PFSK-1 (cell line): ENCODE data around the gene CAMSAP1.

Experiments used
- FOXP2 ChIP-seq: optimal IDR thresholded peaks from 2 replicates; pipeline ENCODE3; 2011; ENCODE audit warnings: borderline replicate concordance, control low read depth, inconsistent platforms; ENCODE audit not compliant: insufficient read depth; ENCODE audit errors: extremely low read length, extremely low read depth
- POLR2AphosphoS5 ChIP-seq: IDR thresholded peaks from 2 replicates; pipeline ENCODE4 v1.6.1; 2012; ENCODE audit warnings: low read depth, mild to moderate bottlenecking, control low read depth, low read length, moderate library complexity
- SIN3A ChIP-seq: IDR thresholded peaks from 2 replicates; pipeline ENCODE4 v1.6.1; 2012; ENCODE audit warnings: mild to moderate bottlenecking, low read length, moderate library complexity, borderline replicate concordance; ENCODE audit not compliant: insufficient read depth
- TAF1 ChIP-seq: IDR thresholded peaks from 2 replicates; pipeline ENCODE4 v1.6.1; 2012; ENCODE audit warnings: low read length, control low read depth, borderline replicate concordance; ENCODE audit not compliant: insufficient read depth
- TF ChIP-seq, protein P1 (sequence below), 2 experiments: IDR thresholded peaks; 2 replicates each; pipeline versions ENCODE4 v1.6.1 to v1.8.0; 2011 to 2012; ENCODE audit warnings: low read depth in 2 of 2, low read length in 2 of 2, control low read depth in 1 of 2, inconsistent platforms in 1 of 2, mild to moderate bottlenecking in 1 of 2, moderate library complexity in 1 of 2; ENCODE audit not compliant: insufficient read depth in 1 of 2

Gene CAMSAP1

DNA sequence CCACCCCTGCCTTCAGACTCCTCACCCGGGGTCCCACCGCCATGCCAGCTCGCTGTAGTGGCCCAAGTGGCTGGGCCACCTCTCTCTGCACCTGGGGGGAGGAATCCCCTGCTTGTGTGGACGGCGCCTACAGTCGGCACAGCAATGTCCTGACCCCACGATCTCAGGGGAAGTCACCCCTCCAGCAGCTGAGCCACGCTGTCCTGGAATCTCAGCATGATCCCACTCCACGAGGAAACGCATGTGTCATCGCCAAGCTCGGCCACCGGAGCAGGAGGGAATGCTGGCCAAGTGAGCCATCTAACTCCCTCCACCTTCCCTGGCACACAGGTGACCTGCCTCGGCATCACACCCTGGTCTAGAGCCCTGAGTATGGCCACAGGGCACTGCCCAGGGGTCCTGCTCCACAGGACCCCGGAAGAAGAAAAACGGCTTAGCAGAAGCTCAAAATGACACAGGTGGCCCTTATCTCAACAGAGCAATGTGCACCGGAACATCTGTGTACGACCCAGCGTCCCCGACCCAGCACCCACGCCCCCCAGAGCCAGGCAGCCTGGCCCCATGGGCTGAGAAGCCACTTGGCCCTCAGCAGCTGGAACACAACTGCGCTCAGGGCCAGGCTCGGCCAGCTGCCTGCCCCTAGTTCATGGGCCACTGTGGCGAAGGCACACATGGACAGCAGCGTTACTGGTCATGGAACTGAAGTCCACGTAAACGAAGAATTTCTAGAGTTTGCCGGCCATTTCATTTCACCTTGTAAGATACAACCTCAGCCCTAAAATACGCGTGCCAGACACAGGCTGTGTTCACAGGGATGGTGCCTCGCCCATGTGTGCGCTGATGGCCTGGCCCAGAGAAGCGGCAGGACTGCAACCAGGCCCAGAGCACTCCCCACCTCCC is 23.4 kb upstream of the CAMSAP1 start:
- no peak for TF ChIP-seq SIN3A
- TF ChIP-seq, protein P1, sequence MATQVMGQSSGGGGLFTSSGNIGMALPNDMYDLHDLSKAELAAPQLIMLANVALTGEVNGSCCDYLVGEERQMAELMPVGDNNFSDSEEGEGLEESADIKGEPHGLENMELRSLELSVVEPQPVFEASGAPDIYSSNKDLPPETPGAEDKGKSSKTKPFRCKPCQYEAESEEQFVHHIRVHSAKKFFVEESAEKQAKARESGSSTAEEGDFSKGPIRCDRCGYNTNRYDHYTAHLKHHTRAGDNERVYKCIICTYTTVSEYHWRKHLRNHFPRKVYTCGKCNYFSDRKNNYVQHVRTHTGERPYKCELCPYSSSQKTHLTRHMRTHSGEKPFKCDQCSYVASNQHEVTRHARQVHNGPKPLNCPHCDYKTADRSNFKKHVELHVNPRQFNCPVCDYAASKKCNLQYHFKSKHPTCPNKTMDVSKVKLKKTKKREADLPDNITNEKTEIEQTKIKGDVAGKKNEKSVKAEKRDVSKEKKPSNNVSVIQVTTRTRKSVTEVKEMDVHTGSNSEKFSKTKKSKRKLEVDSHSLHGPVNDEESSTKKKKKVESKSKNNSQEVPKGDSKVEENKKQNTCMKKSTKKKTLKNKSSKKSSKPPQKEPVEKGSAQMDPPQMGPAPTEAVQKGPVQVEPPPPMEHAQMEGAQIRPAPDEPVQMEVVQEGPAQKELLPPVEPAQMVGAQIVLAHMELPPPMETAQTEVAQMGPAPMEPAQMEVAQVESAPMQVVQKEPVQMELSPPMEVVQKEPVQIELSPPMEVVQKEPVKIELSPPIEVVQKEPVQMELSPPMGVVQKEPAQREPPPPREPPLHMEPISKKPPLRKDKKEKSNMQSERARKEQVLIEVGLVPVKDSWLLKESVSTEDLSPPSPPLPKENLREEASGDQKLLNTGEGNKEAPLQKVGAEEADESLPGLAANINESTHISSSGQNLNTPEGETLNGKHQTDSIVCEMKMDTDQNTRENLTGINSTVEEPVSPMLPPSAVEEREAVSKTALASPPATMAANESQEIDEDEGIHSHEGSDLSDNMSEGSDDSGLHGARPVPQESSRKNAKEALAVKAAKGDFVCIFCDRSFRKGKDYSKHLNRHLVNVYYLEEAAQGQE (IDR thresholded peaks at IDR 0.05; ENCODE audit: insufficient read depth in 1 of 2, low read depth in 2 of 2, low read length in 2 of 2) = no peak
- no peak for TF ChIP-seq POLR2AphosphoS5
- no peak for TF ChIP-seq TAF1
- TF ChIP-seq FOXP2 = no peak

- no peak for TF ChIP-seq FOXP2
- no peak for TF ChIP-seq POLR2AphosphoS5
- TF ChIP-seq, protein P1 (IDR thresholded peaks at IDR 0.05; ENCODE audit: insufficient read depth in 1 of 2, low read depth in 2 of 2, low read length in 2 of 2) = no peak
- TF ChIP-seq SIN3A = no peak
- TF ChIP-seq TAF1 = no peak
Observed at GRCh38 chr9:135929656-135930445, 22.5 kb upstream of the CAMSAP1 start.

- TF ChIP-seq POLR2AphosphoS5 = no peak
- TF ChIP-seq FOXP2 = no peak
- TF ChIP-seq, protein P1 (IDR thresholded peaks at IDR 0.05; ENCODE audit: insufficient read depth in 1 of 2, low read depth in 2 of 2, low read length in 2 of 2) = no peak
- no peak for TF ChIP-seq SIN3A
- no peak for TF ChIP-seq TAF1
Observed at GRCh38 chr9:135928731-135929655, 21.6 kb upstream of the CAMSAP1 start.

- TF ChIP-seq SIN3A (no peak), POLR2AphosphoS5 (no peak), FOXP2 (no peak), TAF1 (no peak)
- TF ChIP-seq, protein P1 (IDR thresholded peaks at IDR 0.05; ENCODE audit: insufficient read depth in 1 of 2, low read depth in 2 of 2, low read length in 2 of 2) = no peak
Observed at GRCh38 chr9:135928074-135928730, 20.9 kb upstream of the CAMSAP1 start.
